Measurements from ENCODE around the gene PCGF3.

DNA sequence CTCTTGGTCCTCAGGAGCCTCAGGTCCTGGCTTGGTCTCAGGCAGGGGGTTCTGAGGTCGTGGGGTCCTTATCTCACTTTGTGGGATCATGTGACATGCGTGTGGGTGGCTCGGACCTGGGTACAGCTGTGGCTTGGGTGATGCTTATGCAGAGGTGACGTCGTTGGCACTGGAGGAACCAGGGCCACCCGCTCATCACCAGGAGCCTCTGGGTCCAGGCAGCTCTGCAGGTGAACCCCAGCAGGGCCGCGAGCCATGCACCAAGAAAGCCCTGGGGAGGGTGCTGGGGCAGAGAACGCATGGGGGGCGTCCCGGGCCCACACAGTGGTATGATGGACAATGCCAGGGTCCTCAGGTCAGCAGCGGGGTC is 40.3 kb upstream of the PCGF3 start:
- TF ChIP-seq CTCF (conservative IDR thresholded peaks at IDR 0.05; ENCODE audit: low read depth, low read length) (no peak), EZH2 (IDR thresholded peaks at IDR 0.05; ENCODE audit: borderline replicate concordance, low read depth, low read length, poor library complexity, severe bottlenecking) (no peak)

Data from A673 (cell line).